Measurements from ENCODE around the gene CCDC152.

- TF ChIP-seq CTCF (IDR thresholded peaks at IDR 0.05) (no peak), POLR2A (IDR thresholded peaks at IDR 0.05) (no peak), POLR2AphosphoS5 (IDR thresholded peaks at IDR 0.05) (no peak)
Measured at GRCh38 chr5:42718591-42718990, 38.0 kb upstream of the CCDC152 start.
